Activated CD4-positive, alpha-beta T cell treated with anti-CD3 and anti-CD28 coated beads, Interleukin-2, amount 50 U/mL, for 24 hours (primary cell): ENCODE data around the gene APOC3.
"Not testable (repeated sequence)": the region's sequence is repeated elsewhere in the genome, so short reads cannot be mapped to it uniquely, and the experiment has no call there.

Experiments used
- DNase-seq, 2 donors: peaks; one replicate each; pipeline ENCODE4 v3.0.0-alpha.2; 2020; ENCODE audit warnings: low read depth in 1 of 2, low spot score in 1 of 2

The APOC3 gene

DNA sequence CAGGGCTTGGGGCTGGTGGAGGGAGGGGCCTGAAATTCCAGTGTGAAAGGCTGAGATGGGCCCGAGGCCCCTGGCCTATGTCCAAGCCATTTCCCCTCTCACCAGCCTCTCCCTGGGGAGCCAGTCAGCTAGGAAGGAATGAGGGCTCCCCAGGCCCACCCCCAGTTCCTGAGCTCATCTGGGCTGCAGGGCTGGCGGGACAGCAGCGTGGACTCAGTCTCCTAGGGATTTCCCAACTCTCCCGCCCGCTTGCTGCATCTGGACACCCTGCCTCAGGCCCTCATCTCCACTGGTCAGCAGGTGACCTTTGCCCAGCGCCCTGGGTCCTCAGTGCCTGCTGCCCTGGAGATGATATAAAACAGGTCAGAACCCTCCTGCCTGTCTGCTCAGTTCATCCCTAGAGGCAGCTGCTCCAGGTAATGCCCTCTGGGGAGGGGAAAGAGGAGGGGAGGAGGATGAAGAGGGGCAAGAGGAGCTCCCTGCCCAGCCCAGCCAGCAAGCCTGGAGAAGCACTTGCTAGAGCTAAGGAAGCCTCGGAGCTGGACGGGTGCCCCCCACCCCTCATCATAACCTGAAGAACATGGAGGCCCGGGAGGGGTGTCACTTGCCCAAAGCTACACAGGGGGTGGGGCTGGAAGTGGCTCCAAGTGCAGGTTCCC lies at the start of gene APOC3:
Gene APOC3, plus strand, starts transcription at position 383 of the 659 bp plus-strand sequence. CDS start 676 bp downstream, outside the sequence.
- no peak for DNase-seq

DNA sequence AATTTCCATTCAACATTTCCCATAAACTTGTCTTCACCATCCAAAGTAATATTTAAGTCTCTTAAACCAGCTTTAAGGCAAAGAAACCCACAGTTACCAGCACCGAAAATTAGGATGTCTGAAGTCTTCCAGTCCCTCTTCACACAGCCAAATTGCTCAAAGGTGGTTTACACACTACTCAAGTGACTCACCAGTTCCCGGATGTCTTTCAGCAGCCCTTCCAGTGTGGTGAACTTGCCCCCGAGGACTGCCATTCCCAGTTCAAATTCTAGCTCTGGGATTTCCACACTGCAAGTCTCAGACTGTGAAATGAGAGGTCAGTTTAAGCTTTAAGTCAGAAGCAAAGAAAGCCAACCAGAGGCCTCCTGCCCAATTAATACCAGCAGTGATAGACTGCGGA lies 47.0 kb upstream of the APOC3 start:
- DNase-seq = no peak

DNA sequence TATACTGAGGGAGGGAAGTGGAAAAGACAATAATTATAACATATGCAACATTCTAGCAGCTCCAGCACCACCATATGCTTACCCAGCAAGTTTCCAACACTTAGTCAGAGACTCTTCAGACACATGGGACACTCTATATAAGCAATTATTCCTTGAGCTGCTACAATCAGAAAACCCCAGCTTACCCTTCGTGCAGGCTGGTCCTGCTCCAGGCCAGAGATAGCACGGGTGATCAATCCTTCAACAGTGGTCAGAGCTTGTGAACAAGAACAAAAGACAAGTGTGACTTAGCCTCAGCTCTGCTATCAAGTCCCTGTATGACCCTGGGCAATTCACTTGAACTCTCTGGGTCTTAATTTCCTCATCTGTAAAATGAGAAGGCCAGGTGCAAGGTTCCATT lies 43.4 kb upstream of the APOC3 start:
- no peak for DNase-seq

DNA sequence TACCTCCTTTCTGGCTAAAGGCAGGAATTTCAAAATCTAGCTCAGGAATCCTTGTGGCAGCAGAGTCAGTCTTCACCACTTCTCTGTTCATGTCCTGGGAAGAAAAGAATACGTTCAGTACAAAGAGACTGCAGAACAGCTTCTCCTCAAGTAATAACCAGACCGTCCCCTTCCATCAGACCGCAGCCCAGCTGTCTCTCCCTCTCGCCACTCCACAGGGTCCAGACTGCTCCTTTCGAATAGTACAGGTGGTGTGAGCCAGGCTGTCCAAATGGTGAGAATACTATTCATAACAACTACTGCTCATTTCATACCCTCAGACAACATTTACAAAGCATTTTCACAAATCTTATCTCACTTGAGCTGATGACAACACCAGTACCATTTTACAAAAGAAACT lies 42.7 kb upstream of the APOC3 start:
- DNase-seq = no peak

DNA sequence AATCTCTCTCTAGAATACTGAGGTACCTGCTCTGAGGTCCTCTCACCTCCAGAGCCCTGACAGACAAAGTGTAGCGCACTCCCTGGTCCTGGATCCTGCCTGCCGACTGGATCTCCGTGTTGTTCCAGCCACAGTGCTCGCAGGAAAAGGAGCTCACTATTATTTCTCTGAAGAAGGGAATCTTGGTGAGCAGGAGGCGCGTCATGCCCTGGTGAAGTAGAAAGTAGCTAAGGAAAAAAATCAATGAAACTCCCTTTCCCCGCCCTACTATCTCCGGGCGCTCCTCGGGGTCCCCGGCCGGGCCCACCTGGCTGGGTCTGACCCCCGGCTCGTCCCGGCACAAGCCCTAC lies 42.3 kb upstream of the APOC3 start:
- DNase-seq = no peak

DNA sequence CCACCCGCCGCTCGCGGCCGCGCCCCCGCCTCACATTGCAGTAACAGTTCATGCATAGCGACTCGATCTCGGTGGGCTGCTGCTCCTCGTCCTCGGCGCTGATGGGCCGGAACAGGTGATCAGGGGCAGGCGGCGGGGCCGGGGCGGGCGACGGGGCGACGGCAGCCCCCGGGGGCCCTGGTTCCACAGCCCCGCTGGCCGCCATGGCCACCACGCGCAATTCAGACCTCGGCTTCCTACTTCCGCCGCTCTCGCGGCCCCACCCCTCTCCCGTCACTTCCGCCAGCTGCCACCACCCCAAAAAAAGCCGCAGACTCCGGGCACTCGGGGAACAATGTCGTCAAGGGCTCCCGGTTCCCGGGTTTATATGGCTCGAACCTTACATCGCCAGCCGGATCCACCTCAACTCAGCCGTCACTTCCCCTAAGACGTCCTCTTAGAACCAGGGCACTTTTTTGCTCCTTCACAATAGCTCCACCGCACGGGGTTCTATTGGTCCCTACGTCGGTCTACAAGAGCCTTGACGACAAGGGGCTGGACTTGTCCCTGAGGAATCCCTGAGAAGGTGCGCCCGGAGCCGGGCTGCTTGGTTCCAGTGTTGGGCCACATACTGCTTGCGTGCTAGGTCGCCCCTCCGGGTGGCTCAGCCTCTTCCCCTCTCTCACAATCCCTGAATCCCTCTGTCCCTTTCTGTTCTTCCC lies 41.8 kb upstream of the APOC3 start, which contains the start of gene ZPR1:
Gene ZPR1, minus strand, starts transcription at position 238 of the 701 bp plus-strand sequence. Its CDS starts 33 bp downstream, at position 205.
- peak; percentile 74 for DNase-seq

DNA sequence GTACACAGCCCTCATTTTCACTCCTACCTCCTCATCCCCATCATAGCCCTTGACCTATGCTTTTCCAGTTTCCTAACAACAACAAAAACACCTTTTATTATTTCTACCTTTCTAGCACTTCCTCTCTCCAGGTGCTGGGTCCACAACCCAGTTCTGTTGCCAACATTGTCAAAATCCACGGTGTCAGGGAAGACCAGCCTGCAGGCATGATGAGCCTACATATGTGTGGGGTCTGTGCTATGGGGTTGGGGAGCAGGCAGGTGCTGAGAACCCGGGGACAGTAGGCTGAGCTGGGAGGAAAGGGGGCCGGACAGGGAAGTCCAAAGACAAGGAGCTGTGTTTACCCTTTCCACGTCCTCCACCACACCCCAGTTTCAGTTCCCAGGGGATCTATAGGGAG lies 41.2 kb upstream of the APOC3 start:
- DNase-seq = no peak

DNA sequence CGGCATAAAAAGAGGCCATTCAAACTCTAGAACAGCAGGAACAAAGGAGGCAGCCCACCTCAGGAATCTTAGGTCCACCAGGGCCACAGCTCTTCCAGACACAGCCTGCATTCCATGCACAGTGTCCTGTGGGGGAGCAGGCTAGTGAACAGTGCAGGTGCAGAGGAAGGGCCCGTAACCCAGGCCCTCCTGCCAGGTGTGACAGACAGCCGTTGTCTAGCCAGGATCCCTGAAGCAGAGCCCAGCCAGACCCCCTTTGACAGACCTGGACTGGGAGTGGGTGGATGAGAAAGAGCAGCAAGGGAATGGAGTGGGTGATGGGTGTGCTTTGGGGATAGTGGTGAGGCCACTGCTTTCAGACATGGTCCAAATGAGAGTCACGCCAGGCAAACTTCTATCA lies 40.7 kb upstream of the APOC3 start:
- DNase-seq = no peak

DNA sequence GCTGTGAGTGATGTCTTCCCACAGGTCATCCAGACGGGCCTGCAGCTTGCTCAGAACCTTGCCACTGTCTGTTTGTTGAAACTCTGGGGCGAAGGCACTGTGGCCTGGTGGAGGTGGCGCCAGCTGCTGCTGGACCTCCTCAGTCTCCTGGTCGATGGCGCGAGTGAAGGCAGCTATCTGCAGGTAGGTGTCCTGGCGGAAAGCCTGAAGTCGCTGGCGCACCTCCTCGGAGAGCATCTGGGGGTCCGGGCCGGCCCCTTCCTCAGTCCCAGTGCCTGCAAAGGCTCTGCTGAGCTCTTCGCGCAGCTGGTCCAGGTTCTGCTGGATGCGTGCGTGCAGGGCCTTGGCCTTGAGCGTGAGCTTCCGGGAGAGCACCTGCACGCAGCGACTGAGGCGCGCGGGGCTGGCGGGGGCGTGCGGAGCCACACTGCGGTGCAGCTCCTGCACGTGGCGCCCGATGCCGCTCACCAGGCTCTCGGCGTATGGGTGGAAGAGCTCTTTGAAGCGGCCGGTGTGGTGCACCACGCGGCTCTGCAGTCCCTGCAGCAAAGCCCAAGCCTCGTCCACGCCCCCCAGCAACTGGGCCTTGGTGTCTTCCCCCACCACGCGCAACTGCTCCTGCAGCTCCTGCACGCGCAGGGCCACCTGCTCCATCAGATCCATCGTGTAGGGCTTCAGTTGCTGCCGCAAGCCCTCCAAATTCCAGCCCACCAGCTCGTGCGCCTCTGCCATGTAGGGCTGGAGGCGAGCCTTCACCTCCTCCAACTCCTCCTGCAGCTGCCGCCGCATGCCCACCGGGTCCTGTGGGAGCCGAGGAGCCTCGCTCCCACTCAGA lies 39.3 kb upstream of the APOC3 start:
- DNase-seq = no peak

DNA sequence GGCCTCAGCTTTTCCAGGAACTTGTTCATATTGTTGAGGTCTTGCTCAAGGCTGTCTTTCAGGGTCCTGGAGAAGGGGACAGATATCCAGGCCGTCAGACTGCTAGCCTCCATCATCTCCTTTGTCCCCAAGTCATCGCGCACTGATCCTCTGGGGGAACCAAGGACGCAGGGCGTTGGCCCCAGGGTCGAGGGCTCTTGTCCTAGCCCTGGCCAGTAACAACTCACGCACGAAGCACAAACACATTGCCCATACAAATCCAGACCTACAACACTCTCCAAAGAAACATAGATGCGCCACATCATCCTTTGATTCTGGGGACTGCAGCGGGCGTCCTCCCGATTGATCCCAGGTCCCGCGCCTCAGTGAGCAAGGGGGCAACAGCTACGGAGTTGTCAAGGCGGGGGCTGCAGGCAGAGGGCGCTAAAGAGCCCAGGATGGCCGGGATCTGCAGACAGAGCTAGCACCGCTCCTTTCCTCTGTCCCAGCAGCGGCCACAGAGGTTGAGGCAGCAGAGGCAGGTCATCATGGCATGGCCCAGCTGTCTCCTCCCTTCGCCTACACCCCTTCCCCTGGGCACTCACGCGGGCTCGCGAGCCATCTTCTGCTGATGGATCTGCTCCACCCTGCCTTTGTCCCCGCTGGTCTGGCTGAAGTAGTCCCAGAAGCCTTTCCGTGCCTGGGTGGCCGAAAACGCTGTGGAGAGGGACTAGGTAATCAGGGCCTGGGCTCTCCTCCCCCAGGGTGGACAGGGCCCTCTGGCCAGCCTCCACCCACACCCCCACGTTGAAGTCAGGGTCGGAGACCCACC lies 38.5 kb upstream of the APOC3 start:
- peak; percentile 57 to 59 for DNase-seq

DNA sequence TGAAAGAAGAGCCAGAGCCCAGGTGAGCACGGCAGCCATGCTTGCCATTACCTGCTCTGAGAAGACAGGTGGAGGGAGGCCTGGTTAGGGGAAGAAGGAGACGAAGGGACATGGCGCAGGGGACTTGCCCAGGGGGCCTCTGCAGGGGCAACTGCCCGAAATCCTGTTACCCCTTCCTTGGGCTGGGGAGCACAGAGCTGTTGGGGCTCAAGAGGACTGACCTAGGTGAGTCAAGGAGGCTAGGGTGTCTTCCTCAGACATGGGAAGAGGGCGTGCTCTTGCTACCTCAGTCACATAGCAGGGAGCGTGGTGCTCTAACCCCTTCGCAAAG lies 37.9 kb upstream of the APOC3 start, which contains the start of gene APOA5:
Gene APOA5, minus strand, starts transcription at position 67 of the 331 bp plus-strand sequence. Its CDS starts 19 bp downstream, at position 48.
- DNase-seq = no peak

DNA sequence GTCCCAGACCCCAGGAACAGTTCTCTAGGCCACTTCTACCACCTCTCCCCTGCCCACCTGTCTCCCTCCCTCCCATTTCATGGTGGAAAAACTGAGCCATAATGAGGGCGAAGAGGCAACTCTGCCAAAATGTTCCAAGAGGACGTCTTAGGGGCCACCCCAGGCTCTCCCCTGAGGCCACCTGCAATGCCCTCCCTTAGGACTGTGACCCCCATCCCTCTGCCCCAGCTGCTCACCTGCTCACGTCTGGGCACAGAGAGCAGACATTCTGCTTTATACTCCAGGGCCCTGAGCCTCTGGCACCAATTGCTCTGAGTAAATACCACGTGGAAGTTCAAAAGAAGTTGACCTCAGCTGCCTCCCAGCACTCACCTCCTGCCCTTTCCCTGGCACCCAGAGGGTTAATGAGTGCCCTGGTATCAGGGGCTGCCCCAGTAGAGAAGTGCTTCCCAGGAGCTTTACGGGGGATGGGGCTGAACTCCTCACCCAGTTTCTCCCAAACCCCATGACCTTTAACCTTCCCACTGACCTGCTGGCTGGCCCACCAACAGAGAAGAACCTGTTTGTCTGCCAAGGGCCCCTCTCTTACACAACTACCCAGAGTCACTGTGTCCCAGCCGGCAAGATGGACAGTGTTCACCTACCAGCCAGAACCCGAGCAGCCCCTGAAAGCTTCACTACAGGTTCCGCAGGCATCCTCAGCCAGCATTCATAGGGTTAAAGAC lies 37.4 kb upstream of the APOC3 start:
- no peak for DNase-seq

DNA sequence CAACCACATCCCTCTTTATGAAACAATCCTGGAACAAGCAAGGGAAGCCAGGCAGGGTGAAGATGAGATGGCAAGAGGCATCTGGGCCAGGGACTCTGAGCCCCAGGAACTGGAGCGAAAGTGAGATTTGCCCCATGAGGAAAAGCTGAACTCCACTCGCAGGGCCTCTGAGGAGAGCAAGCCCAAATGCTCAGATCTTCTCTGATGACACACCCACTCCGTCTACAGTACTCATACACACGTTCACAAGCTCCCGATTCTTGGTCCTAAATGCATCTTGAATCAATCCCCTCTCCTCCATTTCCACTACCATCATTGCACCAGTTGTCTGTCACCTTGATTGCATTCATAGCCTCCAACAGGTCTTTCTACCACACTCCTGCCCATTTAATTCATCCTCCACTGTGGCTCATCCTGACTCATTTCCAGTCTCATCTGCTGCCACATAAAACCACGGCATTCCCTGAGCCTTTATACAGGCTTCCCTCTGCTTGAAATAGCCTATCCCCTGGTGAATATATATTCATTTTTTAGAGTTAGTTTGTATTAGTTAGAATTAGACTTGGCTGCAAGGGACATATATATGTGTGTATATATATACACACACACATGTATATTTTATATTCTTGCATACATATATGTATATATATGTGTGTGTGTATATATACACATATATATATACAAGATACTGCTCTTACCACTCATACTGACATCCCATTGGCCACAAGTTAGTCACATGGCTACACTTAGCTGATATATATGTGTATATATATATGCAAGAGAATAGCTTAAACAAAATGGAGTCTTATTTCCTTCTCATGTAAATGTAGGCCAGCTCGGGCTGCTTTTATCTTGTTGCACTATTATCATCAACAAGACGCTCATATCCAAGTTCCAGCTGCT lies 36.6 kb upstream of the APOC3 start:
- DNase-seq = no peak

DNA sequence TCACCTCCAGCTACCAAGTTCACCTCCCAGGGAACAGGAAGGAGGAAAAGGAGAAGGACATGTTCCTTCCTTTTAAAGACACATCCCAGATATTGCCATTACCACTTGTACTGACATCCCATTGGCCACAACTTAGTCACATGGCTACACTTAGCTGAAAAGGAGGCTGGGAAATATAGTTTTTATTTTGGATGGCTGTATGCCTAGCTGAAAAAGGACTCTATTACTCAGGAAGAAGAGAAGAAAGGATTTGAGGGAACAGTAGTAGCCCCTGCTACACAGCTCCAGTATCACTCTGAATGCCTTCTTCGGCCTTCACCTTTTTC lies 36.0 kb upstream of the APOC3 start:
- DNase-seq = no peak

DNA sequence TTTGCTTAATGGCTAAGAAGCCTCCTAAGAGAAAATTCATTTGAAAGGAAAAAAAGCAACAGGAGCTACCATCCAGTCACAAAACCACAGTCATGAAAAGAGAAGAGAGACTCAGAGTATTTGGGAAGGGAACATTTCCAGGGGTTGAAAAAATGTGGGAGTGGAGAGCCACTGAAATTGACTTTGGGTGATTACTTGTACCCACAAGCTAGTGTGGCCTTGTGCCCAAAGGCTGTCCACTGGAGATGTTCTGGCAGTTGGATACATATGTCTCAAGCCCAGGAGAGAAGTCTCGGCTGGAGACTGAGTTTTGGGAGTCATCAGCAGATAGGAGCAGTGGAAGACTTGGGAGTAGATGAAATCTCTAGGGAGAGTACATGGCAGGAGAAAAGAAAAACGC lies 34.9 kb upstream of the APOC3 start:
- DNase-seq = no peak

DNA sequence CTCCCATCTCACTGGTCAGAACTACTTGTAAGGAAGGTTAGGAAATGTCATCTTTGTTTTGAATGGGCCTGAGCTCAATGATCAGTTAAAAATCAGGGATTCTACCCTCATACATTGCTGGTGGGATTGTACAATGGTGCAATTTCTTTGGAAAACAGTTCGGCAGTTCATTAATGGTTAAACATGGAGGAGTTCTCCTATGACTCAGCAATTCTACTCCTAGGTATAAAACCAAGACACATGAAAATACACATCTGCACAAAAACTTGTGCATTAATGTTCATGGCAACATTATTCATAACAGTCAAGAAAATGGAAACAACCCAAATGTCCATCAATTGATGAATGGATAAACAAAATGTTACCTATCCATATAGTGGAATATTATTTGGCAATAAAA lies 33.2 kb upstream of the APOC3 start:
- no peak for DNase-seq

DNA sequence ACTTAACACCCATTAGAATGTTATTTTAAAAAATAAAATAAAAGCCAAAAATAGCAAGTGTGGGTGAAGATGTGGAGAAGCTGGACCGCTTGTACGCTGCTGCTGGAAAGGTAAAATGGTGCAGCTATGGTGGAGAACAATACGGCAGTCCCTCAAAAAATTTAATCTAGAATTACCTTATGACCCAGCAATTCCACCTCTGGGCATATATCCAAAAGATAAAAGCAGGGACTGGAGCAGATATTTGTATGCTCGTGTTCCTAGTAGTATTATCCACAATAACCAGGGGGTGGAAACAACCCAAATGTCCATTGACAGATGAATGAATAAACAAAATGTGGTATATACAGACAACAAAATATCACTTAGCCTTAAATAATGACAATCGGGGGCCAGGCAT lies 31.9 kb upstream of the APOC3 start:
- DNase-seq = no peak

DNA sequence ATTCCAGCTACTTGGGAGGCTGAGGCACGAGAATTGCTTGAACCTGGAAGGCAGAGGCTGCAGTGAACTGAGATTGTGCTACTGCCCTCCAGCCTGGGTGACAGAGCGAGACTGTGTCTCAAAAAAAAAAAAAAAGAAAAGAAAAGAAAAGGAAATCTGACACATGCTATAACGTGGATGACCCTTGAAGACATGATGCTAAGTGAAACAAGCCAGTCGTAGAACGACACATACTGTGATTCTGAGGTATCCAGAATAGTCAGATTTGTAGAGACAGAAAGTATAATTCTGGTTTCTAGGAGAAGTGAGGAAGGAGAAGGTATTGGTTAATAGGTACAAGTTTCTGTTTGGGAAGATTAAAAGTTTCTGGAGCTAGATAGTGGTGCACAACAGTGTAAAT lies 31.3 kb upstream of the APOC3 start:
- no peak for DNase-seq

DNA sequence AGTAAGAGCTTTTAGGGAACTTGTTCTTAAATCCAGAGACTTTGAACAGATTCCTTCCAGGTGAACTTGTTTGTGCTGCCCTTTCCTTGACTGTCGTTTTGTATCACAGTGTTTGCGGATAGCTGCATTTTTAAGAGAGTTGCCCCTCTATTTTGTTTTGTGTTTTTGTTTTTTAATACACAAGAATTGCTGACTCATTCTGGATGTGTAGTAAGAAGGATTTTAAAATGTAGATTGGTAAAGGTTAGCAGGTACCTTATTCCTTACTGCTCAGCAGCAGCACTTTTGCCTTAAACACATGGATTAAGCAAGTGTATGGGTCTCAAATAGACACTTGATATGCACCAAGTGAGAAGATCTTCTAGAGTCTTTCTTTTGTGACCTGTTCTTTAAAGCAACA lies 29.1 kb upstream of the APOC3 start:
- DNase-seq = no peak

DNA sequence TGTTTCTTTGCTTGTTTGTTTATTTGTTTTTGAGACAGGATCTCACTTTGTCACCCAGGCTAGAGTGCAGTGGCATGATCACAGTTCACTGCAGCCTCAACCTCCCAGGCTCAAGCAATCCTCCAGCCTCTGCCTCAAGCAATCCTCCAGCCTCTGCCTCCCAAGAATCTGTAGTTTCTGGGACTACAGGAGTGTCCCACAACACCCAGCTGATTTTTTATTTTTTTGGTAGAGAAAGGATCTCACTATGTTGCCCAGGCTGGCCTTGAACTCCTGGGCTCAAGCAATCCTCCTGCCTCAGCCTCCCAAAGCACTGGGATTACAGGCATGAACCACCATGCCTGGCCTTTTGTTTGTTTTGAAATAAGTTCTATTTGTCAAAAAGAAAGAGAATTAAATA lies 28.0 kb upstream of the APOC3 start:
- not testable (repeated sequence) for DNase-seq
